ENCODE measurements around the gene ACBD6.

Gene ACBD6

GRCh38 chr1:180365039-180365438 is 137.3 kb downstream of the ACBD6 start:
- no peak for DNase-seq

GRCh38 chr1:180363246-180363995 is 139.0 kb downstream of the ACBD6 start:
- no peak for DNase-seq

DNA sequence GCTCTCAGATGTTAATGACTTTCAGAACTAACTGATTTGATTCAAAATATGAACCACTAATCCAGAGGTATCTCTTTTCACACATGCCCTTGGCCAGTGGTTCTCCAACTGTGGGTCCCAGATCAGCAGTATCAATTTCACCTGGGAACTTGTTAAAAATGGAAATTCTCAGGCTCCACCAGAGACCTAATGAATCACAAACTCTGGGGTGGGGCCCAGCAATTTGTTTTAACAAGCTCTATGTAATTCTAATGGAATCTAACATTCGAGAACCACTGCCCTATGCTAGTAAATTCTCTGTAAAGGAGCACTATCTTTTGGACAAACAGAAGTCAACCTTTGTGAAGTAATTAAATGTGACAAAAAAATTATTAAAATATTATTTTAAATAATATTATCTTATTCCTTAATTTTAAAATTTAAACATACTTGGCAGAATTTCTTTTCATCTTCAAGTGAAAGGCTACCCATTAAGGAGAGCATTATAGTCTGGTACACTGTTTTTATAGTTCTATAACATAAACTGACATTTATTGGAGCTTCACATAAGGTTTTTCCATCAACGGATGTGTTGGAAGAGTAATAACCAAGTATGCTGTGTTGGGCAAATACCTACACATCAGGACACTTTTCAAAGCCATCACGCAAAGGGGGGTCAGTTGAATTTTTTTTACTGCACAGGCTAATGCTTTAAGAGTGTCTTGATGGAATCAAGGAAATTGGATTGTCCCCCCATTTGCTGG is 141.9 kb downstream of the ACBD6 start:
- no peak for DNase-seq

DNA sequence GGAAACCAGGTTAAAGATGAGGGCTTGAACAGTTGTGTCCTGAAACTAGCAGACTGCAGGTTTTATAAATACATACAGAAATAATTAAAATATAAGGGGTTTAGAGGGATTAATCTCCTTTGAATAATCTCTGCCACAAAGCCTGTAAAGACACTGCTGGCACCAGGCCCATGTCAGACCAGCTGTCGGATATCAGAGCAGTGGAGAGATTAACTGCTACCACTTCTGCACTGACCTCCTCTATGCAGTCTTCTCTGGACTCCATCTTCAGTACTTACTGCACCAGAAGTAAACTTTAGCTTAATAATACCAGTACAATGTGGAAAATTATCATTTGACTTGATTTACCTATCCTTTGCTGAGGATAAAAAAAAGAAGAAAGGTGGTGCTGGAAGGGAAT is 143.7 kb downstream of the ACBD6 start:
- no peak for DNase-seq

DNA sequence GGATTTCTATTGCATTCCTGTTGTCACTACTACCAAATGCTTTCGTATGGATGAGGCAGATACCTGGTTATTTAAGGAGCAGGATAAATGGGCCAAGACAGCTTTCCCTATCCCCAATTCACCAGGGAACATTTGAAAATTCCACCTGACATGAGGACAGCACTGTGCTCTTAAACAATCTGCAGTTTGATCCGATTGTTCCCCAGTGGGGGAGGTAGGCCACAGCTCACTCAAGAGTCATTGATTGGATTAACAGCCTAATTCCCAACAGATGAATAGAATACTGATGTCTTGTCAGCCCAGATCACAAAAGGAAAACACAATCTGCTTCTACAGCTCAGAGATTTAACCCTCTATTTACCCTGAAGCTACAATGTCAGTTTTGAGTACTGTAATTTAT is 148.4 kb downstream of the ACBD6 start:
- DNase-seq, result no peak

DNA sequence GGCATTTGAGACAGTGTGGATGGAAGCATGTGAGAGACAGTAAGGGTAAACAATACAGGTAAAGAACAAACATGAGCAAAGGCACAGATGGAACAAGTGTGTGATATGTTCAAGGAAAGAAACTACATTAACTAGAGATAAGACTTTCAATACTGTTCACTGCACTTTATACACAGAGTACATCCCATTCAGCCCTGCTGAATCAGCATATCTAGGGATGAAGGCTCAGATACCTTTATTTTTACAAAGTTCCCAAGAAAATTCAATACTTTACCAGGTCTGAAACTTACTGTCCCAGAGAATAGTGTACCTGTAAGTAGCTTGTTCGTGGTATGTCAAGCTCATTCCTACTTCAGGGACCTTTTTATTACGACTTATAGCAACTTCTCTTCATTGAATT is 149.8 kb downstream of the ACBD6 start:
- no peak for DNase-seq

DNA sequence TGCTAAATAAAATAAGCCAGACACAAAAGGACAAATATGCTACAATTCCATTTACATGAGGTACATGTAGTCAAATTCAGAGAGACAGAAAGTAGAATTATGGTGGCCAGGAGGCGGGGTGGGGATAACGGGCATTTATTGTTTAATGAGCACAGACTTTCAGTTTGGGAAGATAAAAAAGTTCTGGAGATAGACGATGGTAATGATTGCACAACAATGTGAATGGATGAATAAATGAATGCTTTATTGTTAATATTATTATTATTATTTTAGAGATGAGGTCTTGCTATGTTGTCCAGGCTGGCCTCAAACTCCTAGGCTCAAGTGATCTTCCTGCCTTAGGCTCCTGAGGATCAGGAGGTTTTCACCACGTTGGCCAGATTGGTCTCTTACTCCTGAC is 150.4 kb downstream of the ACBD6 start:
- no peak for DNase-seq

DNA sequence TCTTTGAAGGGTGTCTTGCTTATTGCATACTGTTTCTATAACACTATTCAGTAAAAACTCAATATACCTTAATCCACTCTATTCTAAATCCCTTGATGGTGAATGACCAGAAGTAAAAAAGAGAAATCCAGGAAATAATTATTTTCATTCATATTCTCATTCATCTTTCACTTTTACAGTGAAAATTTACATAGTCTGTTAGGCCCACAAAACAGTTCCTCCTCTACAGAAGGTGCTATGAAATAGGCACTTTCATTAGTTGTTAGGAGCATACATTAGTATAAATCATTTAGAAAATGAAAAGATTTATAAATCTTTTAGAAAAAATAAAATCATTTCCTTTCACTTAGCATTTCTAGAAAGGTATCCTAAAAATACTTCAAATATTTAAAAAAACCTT is 157.2 kb downstream of the ACBD6 start:
- no peak for DNase-seq

DNA sequence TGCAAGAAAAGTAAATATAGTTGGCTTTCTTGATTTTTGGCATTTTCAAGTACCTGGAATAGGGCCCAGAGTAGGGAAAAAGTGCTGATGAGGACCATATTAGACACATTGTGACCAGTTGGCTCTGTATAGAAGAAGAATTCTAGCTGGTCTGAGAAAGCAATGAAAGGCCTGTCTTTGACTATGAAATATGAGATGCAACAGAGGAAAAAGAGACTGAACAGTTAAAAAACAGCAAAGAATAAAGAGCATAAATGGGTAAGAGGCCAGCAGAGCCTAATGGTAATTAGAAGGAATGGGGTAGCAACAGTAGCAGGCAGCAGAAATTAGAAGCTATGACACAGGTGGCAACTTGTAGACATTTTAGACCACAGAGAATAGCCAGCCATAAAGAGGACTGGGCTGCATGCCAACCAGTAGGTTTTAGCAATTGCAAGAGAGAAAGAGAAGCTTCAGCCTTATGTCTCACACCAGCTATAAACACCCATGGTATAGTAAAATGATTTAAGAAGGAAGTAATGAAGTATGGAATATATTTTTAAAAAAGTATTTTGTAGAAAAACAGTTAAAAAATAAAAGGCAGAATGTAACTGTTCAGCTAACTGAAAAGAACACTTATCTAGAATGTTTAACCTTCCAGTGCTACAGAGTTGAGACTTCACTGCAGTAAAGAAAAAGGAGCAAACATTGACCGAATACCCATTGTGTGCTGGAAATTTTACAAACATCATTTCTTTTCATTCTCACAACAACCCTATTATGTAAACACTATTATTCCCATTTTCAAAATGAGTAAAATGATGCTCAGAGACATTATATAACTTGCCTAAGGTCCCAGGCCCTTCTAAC is 158.2 kb downstream of the ACBD6 start:
- no peak for DNase-seq

- no peak for DNase-seq
Observed at GRCh38 chr1:180327089-180327488, 175.3 kb downstream of the ACBD6 start.

DNA sequence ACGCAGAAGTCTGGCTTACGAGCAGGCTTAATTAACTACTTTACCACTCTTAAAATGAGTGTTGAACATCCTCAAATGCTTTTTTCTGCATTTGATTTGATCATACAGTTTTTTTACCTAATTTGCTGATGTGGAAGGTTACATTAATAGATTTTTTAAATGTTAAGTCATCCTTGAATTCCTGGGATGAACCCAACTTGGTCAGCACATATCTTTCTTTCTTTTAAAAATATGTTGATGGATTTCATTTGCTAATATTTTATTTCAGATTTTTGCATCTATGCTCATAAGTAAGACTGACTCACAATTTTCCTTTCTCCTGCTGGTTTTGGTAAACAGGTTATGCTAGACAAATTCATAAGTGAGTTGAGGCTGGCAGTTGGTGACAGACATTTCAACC is 189.5 kb downstream of the ACBD6 start:
- no peak for DNase-seq

- no peak for DNase-seq
Observed at GRCh38 chr1:180311011-180311730, 191.2 kb downstream of the ACBD6 start.

DNA sequence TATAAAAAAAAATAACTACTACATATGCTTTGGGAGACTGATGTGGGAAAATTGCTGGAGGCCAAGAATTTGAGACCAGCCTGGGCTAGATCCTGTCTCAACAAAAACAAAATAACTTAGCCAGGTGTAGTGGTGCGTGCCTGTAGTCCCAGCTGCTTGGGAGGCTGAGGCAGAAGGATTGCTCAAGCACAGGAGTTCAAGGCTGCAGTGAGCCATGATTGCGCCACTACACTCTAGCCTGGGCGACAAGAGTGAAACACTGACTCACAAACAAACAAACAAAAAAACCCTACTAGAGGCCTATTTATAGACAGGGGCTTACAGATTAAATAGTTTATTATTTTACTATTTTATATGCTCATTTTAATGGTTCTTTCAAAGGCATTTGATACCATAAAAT is 192.3 kb downstream of the ACBD6 start:
- no peak for DNase-seq

DNA sequence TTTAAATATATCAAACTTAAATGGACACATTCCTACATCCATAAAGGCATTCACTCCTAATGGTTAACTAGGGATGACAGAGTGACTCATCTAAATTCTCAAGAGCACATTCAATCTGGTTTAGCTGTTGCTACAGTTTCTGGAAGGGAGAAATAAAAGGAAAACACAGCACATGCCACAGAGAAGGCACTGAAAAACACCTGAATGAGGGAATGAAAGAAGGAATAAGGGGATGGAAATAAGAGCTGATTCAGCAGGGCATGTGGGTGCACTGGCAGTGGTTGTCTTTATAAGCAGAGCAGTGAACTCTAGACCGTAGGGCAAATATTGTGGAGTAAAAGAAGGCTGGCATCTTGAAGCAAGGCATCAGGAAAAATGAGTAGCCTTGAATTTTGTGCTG is 193.0 kb downstream of the ACBD6 start:
- DNase-seq, result no peak

DNA sequence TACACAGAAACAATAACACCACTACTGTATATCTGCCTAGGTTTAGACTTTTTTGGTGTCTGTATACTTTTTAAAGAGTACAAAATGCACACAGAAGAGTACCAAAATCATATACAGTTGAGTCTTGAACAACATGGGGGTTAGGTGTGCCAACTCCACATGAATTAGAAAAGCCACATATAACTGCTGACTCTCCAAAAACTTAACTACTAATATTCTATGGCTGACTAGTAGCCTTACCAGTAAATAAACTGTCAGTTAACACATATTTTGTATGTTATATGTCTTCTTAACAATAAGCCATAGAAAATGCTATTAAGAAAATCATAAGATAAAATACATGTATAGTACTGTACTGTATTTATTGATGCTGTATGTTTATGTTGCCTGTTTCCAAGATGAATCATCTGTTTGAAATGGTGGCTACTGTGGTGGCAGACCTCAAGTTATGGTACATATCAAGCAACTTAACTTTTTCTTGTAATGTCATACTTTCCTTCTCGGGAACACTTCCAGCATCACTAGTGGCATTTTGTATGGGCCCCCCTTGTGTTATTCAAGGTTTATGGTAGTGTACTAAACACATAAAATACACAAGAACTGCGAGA is 201.1 kb downstream of the ACBD6 start:
- DNase-seq, result no peak

DNA sequence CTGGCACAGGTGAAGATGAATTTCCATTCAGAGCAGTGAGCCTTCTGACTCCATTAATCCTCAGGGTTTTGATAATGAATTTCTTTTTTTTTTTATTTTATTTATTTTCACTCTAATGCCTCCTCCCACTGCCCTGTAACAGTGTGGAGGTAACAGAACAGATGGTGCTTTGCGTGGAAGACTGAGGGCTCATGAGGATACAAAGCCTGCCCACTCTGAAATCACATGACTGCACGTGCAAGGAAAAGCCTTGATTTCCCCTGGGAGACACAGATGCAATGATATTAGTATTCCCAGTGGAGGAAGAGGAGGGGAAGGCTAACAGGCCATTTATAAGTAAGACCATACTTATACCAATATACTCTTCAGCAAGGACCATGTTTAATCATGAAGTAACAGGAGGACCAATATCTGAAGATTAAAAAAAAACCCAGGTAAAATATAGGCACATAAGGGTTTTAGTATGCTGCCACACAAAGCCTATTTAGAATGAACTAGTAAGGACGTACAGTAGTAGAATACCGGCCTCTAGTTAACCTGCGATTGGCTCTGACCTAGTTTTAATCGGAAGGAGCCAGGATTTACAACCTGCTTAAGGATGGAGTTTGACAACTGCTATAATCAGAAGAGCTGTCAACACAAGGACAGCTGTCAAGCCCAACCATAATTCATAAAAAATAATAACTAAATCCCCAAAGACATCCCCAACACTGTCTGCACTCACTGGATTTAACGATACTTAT is 202.7 kb downstream of the ACBD6 start:
- no peak for DNase-seq

GRCh38 chr1:180295999-180296398 is 206.4 kb downstream of the ACBD6 start:
- DNase-seq, result no peak

GRCh38 chr1:180294711-180295110 is 207.7 kb downstream of the ACBD6 start:
- DNase-seq, result no peak

- no peak for DNase-seq
Observed at GRCh38 chr1:180291004-180291403, 211.4 kb downstream of the ACBD6 start.

GRCh38 chr1:180290265-180291001 is 211.9 kb downstream of the ACBD6 start:
- DNase-seq, result no peak

DNA sequence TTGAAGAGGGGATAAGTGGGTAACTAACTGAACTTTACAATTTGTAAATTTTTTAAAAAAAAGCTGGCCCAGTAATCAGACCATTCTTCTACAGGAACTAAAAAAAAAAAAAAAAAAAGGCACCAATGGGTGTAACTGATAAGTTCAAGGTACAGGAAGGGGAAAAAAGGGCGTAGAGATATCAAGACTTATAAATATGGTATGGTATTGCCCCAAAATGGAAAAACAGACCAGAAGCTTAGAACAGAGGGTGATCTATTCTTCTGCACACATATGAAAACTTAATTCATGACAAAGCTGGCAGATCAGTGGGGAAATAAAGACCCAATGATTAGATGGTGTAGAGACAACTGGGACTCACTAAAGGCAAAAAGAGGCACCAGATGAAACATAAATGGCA is 213.4 kb downstream of the ACBD6 start:
- no peak for DNase-seq

Measured in activated CD8-positive, alpha-beta memory T cell treated with anti-CD3 and anti-CD28 coated beads, Interleukin-2, amount 50 U/mL, for 4 hours (primary cell).